DND-41 (cell line): ENCODE measurements around the gene C3orf18.

Experiments
- ATAC-seq: fragments of 200-7000 bp; cut with Tn5 transposase; 3 replicates; pipeline ENCODE4 v1.9.1; 2021; ENCODE audit warnings: low read depth; ENCODE audit not compliant: insufficient read depth
- DNase-seq: peaks from one replicate; pipeline ENCODE4 v3.0.0-alpha.2; 2020
- H2AFZ ChIP-seq: 2 replicates; pipeline ENCODE4 v1.6.0; 2012; ENCODE audit warnings: low read depth, low read length
- H3K27ac ChIP-seq: 2 replicates; pipeline ENCODE4 v1.5.1; 2012; ENCODE audit warnings: low read length, inconsistent platforms
- H3K27me3 ChIP-seq: fragments of 200-600 bp; sonication (generic); 2 replicates; pipeline ENCODE4 v1.6.0; 2012; ENCODE audit warnings: low read length, mild to moderate bottlenecking, inconsistent platforms; ENCODE audit not compliant: insufficient read depth, poor library complexity
- H3K36me3 ChIP-seq: 2 replicates; pipeline ENCODE4 v1.5.1; 2012; ENCODE audit warnings: low read length, inconsistent platforms; ENCODE audit not compliant: insufficient read depth
- H3K4me1 ChIP-seq: 2 replicates; pipeline ENCODE4 v1.5.1; 2012; ENCODE audit warnings: mild to moderate bottlenecking, low read length; ENCODE audit not compliant: insufficient read depth
- H3K4me2 ChIP-seq: 2 replicates; pipeline ENCODE4 v1.6.0; 2012; ENCODE audit warnings: mild to moderate bottlenecking, moderate library complexity, low read length, inconsistent platforms; ENCODE audit not compliant: insufficient read depth
- H3K4me3 ChIP-seq, 2 experiments: fragments of 200-600 bp in 1 of 2; shearing (Covaris generic) in 1 of 2; 2 replicates each; pipeline ENCODE4 v1.5.1; 2012 to 2016; ENCODE audit warnings: inconsistent platforms in 2 of 2, low read length in 2 of 2, mild to moderate bottlenecking in 2 of 2, low read depth in 1 of 2, moderate library complexity in 1 of 2
- H3K79me2 ChIP-seq: 2 replicates; pipeline ENCODE4 v1.6.0; 2012; ENCODE audit warnings: low read length, inconsistent platforms; ENCODE audit not compliant: insufficient read depth
- H3K9ac ChIP-seq: 2 replicates; pipeline ENCODE4 v1.6.0; 2012; ENCODE audit warnings: low read depth, mild to moderate bottlenecking, inconsistent platforms, low read length, moderate library complexity
- H3K9me3 ChIP-seq: 2 replicates; pipeline ENCODE4 v1.5.1; 2012; ENCODE audit warnings: low read length, moderate library complexity, mild to moderate bottlenecking, inconsistent platforms; ENCODE audit not compliant: insufficient read depth, severe bottlenecking
- H4K20me1 ChIP-seq: 2 replicates; pipeline ENCODE4 v1.6.0; 2012; ENCODE audit warnings: low read length; ENCODE audit not compliant: insufficient read depth
- CTCF ChIP-seq: IDR thresholded peaks from 2 replicates; pipeline ENCODE4 v1.5.1; 2012; ENCODE audit warnings: borderline replicate concordance, low read length, moderate library complexity, mild to moderate bottlenecking; ENCODE audit not compliant: poor library complexity, severe bottlenecking; ENCODE audit errors: extremely low read depth
- EZH2 ChIP-seq: IDR thresholded peaks from 3 replicates; pipeline ENCODE4 v1.6.1; 2012; ENCODE audit warnings: borderline replicate concordance, low read depth, mild to moderate bottlenecking, moderate library complexity, low read length, inconsistent platforms; ENCODE audit not compliant: severe bottlenecking

C3orf18 gene

GRCh38 chr3:50585919-50586762 is 18.6 kb upstream of the C3orf18 start:
- no peak for ATAC-seq
- Histone ChIP-seq H3K4me1 (peaks cover 69% of the 10 kb centered on the region), H3K36me3 (peaks cover 60% of the 10 kb centered on the region), H2AFZ (no peak overlapping the region), H3K4me3 (no peak overlapping the region), H3K27me3 (no peaks in the 10 kb centered on the region), H3K27ac (peak overlapping the region; percentile 96), H3K9me3 (no peaks in the 10 kb centered on the region), H4K20me1 (no peaks in the 10 kb centered on the region), H3K9ac (peak overlapping the region; percentile 53), H3K4me2 (peak overlapping the region; percentile 2; the same call in 1 of the 2 replicates), H3K79me2 (peaks cover 28% of the 10 kb centered on the region)
- no peak for DNase-seq
- no peak for TF ChIP-seq EZH2

GRCh38 chr3:50584391-50584790 is 16.8 kb upstream of the C3orf18 start:
- H3K4me2 ChIP-seq = no peak overlapping the region
- TF ChIP-seq EZH2 (no peak), CTCF (no peak)
- DNase-seq (no peak), ATAC-seq (no peak)
- no peak overlapping the region for H2AFZ ChIP-seq
- no peak overlapping the region for H3K4me3 ChIP-seq
- no peaks in the 10 kb centered on the region for H4K20me1 ChIP-seq
- no peaks in the 10 kb centered on the region for H3K27me3 ChIP-seq
- H3K9ac ChIP-seq = no peak overlapping the region
- H3K9me3 ChIP-seq = no peaks in the 10 kb centered on the region
- peaks cover 78% of the 10 kb centered on the region for H3K36me3 ChIP-seq
- H3K4me1 ChIP-seq = peaks cover 52% of the 10 kb centered on the region
- peak overlapping the region; percentile 96 for H3K27ac ChIP-seq
- H3K79me2 ChIP-seq = peaks cover 25% of the 10 kb centered on the region

- Histone ChIP-seq H3K4me2 (no peak overlapping the region), H3K9ac (no peak overlapping the region), H3K27me3 (no peaks in the 10 kb centered on the region), H3K27ac (peak overlapping the region; percentile 96), H3K9me3 (no peaks in the 10 kb centered on the region), H2AFZ (no peak overlapping the region), H3K36me3 (peaks cover 83% of the 10 kb centered on the region), H4K20me1 (no peaks in the 10 kb centered on the region), H3K79me2 (peaks cover 21% of the 10 kb centered on the region), H3K4me1 (peaks cover 47% of the 10 kb centered on the region), H3K4me3 (no peak overlapping the region)
- DNase-seq = no peak
- ATAC-seq = no peak
- TF ChIP-seq CTCF (no peak), EZH2 (no peak)
Measured at GRCh38 chr3:50583897-50584296, 16.4 kb upstream of the C3orf18 start.

- H3K79me2 ChIP-seq = peaks cover 16% of the 10 kb centered on the region
- peaks cover 29% of the 10 kb centered on the region for H3K4me1 ChIP-seq
- no peaks in the 10 kb centered on the region for H3K9me3 ChIP-seq
- peaks cover 98% of the 10 kb centered on the region for H3K36me3 ChIP-seq
- no peaks in the 10 kb centered on the region for H4K20me1 ChIP-seq
- no peak for ATAC-seq
- no peak for TF ChIP-seq CTCF
- TF ChIP-seq EZH2 = no peak
- H3K9ac ChIP-seq = no peak overlapping the region
- no peak overlapping the region for H3K4me2 ChIP-seq
- H3K4me3 ChIP-seq = no peak overlapping the region
- DNase-seq = no peak
- peak overlapping the region; percentile 96 for H3K27ac ChIP-seq
- no peaks in the 10 kb centered on the region for H3K27me3 ChIP-seq
- H2AFZ ChIP-seq = no peak overlapping the region
Measured at GRCh38 chr3:50582083-50582482, 14.5 kb upstream of the C3orf18 start.
